ENCODE results near the gene SRGN.

The SRGN gene

GRCh38 chr10:69090685-69091084 lies 2.8 kb downstream of the SRGN start:
- DNase-seq (ENCODE audit: low read depth in 2 of 2) = no peak

DNA sequence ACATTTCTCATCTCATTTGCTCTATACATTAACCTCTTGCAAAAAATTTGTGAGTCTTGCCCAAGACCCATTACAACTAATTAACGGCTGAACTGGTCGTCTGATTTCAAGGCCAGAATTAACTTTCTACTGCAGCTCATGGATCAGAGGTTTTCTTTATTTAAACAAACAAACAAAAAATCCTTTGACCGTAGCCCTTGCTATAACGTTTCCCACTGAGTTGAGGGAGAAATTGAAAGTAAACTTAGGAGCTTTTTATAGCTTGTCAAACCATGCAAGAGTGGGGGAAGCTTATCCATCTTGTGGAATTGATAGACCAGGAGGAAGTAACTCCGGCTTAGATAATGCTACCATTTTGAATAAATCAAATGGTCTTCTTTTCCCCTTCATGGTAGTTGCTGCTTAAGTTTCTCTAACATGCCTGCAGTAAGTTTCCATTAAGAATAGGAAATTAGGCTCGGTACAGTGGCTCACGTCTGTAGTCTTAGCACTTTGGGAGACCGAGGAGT lies 3.3 kb downstream of the SRGN start:
- DNase-seq (ENCODE audit: low read depth in 2 of 2) = no peak

DNA sequence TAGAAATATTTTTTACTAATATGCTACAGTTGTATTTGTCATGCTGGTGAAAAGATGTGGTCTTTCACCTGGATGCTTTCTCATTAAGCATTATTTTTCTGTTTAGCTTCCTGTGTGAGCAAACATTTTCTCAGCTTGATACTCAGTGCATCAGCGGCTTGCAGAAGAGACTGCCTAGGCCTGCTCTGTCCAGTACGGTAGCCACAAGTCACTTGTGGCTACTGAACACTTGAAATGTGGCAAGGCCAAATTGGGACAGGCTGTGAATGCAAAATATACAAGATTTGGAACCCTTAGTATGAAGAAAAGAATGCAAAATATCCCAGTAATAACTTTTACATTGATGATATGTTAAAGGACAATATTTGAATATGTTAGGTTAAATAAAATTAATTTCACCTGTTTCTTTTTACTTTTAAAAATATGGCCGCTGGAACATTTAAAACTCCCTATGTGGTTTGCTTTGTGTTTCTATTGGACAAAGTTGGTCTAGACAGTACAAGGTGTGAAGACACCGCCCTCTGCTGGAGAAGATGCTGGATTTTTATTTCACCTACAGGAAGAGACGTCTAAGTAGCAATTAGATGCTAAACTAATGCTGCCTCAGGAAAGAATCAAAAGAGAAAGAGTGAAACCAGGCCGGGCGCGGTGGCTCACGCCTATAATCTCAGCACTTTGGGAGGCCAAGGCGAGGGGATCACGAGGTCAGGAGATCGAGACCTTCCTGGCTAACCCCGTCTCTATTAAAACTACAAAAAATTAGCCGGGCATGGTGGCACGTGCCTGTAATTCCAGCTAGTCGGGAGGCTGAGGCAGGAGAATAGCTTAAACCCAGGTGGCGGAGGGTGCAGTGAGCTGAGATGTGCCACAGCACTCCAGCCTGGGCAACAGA lies 5.3 kb downstream of the SRGN start:
- peak; percentile 45 to 61 for DNase-seq (ENCODE audit: low read depth in 2 of 2)

GRCh38 chr10:69093933-69094332 lies 6.0 kb downstream of the SRGN start:
- no peak for DNase-seq (ENCODE audit: low read depth in 2 of 2)

GRCh38 chr10:69096045-69096444 lies 8.1 kb downstream of the SRGN start:
- no peak for DNase-seq (ENCODE audit: low read depth in 2 of 2)

DNA sequence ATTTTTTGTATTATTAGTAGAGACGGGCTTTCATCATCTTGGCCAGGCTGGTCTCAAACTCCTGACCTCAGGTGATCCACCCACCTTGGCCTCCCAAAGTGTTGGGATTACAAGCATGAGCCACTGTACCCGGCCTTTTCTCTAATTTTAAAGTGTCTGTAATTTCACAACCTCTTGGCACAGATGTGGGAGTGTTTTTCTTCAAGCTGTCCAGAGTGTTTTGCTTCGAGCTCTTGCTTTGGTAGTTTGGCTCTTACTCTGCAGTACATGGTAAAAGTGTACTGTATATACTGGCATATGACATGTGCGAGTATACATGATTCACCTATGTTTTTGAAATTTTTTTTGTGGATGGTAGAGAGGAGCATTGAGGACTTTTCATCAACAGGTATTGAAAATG lies 9.8 kb downstream of the SRGN start:
- DNase-seq (ENCODE audit: low read depth in 2 of 2) = no peak

DNA sequence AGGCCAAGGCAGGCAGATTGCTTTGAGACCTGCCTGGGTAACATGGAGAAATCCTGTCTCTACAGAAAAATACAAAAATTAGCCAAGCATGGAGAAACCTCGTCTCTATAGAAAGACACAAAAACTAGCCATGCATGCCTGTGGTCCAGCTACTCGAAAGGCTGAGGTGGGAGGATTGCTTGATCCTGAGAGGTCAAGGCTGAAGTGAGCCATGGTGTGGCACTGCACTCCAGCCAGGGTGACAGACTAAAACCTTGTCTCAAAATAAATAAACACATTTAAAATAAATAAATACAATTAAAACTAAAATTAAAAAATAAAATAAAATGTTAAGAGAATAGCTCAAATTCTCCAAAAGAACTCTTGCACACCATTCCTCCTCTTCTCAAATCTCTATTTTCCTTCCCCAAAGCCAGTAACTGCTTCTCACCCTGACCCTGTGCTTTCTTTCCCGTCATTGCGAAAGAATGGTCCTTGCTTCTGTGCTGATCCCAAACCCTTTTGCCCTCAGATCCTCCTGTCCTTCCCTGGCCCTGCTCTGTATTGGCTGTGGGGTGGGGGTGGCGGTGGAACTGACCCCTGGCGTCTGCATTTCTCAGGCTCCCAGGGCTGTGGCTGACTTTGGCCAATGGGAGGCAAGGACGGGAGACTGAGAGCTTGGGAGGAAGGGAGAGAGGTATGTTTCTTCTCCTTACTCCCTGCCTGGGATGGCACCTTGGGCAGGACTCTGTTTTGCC lies 12.4 kb downstream of the SRGN start:
- no peak for DNase-seq (ENCODE audit: low read depth in 2 of 2)

GRCh38 chr10:69101451-69102095 lies 13.7 kb downstream of the SRGN start:
- no peak for DNase-seq (ENCODE audit: low read depth in 2 of 2)

GRCh38 chr10:69102440-69102839 lies 14.5 kb downstream of the SRGN start:
- DNase-seq (ENCODE audit: low read depth in 2 of 2) = no peak

- no peak for DNase-seq (ENCODE audit: low read depth in 2 of 2)
These were observed 15.9 kb downstream of the SRGN start for GRCh38 chr10:69103784-69104183.

DNA sequence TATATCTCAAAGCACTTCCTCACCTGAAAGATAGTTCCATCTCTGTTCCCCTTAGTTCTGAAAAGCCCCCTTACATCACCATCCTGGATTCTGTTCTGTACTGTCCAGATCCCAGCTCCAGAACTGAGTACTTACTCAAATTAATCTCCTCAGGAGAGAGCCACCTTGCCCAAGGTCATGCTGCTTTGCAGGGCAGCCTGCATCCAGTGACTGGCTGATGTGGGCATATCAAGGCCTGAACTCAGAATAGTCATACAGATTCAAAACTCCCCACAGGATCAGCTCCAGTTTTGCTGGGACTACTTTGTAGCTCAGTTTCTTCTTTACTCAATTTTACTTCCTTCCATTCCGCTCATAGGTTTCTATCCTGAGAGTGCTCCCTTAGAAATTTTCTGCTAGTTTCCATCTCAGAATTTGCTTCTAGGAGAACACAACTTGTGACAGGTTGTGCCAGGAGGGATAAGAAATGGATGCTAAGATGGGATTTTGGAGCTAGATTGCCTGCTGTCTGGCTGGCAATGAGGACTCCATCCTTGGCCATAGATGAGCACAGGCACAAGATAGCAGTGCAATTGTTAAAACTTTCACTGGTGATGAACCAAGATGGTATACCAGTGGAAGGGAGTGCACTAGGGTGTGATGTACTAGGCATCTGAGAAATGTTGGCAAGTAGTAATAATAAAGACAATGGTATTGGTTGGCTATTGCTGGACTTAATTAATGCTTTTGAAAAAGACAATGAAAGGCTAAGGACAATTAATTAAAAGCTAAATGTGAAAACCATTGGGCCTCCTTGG lies 17.3 kb downstream of the SRGN start:
- no peak for DNase-seq (ENCODE audit: low read depth in 2 of 2)

GRCh38 chr10:69107176-69107490 lies 19.2 kb downstream of the SRGN start:
- no peak for DNase-seq (ENCODE audit: low read depth in 2 of 2)

DNA sequence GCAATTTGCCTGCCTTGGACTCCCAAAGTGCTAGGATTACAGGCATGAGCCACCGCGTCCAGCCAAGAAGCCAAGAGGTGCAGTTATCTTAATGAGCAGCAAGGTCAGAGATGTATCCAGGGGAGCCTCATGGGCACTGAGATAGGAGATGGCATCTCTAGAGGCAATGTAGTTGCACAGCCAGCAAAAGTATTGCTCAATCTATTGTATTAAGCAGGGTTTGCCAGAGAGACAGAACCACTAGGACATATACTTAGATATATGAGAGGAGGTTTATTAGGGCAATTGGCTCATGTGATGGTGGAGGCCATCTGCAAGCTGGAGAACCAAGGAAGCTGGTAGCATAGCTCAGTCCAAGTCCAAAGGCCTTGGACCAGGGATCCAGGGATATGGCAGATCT lies 19.8 kb downstream of the SRGN start:
- no peak for DNase-seq (ENCODE audit: low read depth in 2 of 2)

- DNase-seq (ENCODE audit: low read depth in 2 of 2) = no peak
These were observed 32.0 kb downstream of the SRGN start for GRCh38 chr10:69119896-69120295.

- DNase-seq (ENCODE audit: low read depth in 2 of 2) = no peak
These were observed 35.4 kb downstream of the SRGN start for GRCh38 chr10:69123306-69123746.

DNA sequence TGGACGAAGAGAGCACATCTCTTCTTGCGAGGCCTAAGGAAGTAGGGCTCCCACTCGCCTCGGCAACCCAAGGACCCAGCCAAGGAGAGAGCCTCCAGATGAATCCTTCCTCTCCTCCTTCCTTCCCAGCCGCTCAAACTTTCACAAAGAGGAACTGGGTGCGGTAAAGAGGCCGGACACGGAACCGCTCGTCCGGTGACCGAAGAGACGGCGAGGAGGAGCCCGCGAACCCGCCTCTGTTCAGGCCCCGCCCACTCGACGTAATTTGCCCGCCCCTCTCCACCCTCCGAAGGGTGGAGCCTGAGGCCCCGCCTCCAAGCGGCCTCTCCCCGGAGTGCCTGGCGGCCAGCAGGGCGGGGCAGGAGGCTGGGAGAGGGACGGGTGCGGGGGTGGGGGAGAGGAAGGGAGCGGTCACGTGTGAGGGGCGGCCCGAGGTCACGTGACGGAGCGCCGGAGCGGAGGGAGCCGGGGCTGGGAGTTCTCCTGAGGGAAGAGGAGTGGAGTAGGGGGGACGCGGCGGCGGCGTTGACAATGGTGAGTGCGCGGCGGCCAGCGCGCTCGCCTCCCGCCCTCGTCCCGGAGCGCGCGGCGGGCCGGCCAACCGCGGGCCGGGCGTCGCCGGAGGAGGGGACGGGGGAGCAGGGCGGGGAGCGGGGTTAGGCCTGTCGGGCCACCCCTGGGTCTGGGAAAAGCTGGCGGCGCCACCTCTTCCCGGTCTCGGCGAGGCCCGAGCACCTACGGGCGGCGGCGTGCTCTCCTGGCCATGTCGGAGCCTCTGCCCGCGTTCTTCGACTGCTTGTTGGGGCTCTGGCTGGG lies 36.1 kb downstream of the SRGN start, which contains the start of gene VPS26A:
Gene VPS26A, plus strand, starts transcription at position 432 of the 816 bp plus-strand sequence. Its CDS starts 100 bp downstream, at position 532.
- DNase-seq (ENCODE audit: low read depth in 2 of 2) = peak; percentile 97

- DNase-seq (ENCODE audit: low read depth in 2 of 2) = peak; percentile 30 to 49
These were observed 36.8 kb downstream of the SRGN start for GRCh38 chr10:69124563-69125268.

DNA sequence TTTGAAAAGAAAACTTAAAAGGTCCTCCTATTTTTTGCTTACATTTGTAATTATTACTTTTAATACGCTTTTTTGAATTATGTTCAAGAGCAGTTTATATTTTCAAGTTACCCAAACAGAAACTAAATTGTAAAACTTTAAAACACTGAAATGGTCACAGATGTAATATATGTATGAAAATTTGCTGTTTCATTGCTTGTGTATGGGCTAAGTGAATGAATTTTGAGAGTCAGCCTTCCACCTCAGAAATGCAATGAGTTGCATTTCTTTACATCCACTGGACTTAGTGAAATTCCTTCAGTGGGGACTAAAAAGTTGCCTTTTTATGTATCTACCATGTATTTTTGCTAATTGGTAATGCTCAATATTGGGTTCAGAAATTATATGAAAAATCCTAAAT lies 37.7 kb downstream of the SRGN start:
- no peak for DNase-seq (ENCODE audit: low read depth in 2 of 2)

- DNase-seq (ENCODE audit: low read depth in 2 of 2) = no peak
These were observed 42.3 kb downstream of the SRGN start for GRCh38 chr10:69130251-69130650.

- no peak for DNase-seq (ENCODE audit: low read depth in 2 of 2)
These were observed 52.1 kb downstream of the SRGN start for GRCh38 chr10:69139961-69140360.
